BE2C (cell line): ENCODE measurements around the gene GRIK5.
A peak's percentile ranks its signal among the peaks of the same experiment; 100 is the strongest.

ENCODE experiments used
- DNase-seq: peaks from one replicate; pipeline ENCODE4 v3.0.0-alpha.2; 2020
- H3K27me3 ChIP-seq: fragments of 250-450 bp; sonication (Bioruptor Pico); 2 replicates; pipeline ENCODE4 v1.5.1; 2020; ENCODE audit warnings: mild to moderate bottlenecking
- H3K36me3 ChIP-seq: fragments of 250-450 bp; sonication (Bioruptor Pico); 2 replicates; pipeline ENCODE4 v1.5.1; 2020; ENCODE audit warnings: mild to moderate bottlenecking
- H3K4me1 ChIP-seq: fragments of 250-450 bp; sonication (Bioruptor Pico); 2 replicates; pipeline ENCODE4 v1.5.1; 2020
- H3K4me3 ChIP-seq: 2 replicates; pipeline ENCODE4 v1.5.1; 2011; ENCODE audit warnings: low read depth, low read length
- H3K9me3 ChIP-seq: fragments of 250-450 bp; sonication (Bioruptor Pico); 2 replicates; pipeline ENCODE4 v1.5.1; 2020
- CTCF ChIP-seq: IDR thresholded peaks from 2 replicates; pipeline ENCODE4 v1.5.1; 2012; ENCODE audit warnings: mild to moderate bottlenecking, low read depth, low read length

Gene GRIK5

GRCh38 chr19:42076380-42076944, 6.5 kb upstream of the GRIK5 start:
- no peak for TF ChIP-seq CTCF
- Histone ChIP-seq H3K27me3 (no peaks in the 10 kb centered on the region), H3K9me3 (no peaks in the 10 kb centered on the region), H3K4me1 (no peaks in the 10 kb centered on the region; the same call in 1 of the 2 replicates), H3K4me3 (peak overlapping the region; percentile 92), H3K36me3 (peaks cover 37% of the 10 kb centered on the region)
- DNase-seq = no peak

GRCh38 chr19:42075616-42076379, 5.8 kb upstream of the GRIK5 start, which contains the start of gene ZNF574:
ZNF574 (plus strand) TSS chr19:42076166; CDS start chr19:42078607, 2,441 bp downstream.
- H3K9me3 ChIP-seq = no peaks in the 10 kb centered on the region
- DNase-seq = peak; percentile 99
- peak within 1 kb of the TSS; percentile 92 for H3K4me3 ChIP-seq
- no peak for TF ChIP-seq CTCF
- no peaks in the 10 kb centered on the region; the same call in 1 of the 2 replicates for H3K4me1 ChIP-seq
- no peaks in the 10 kb centered on the region for H3K27me3 ChIP-seq
- peaks cover 30% of the 10 kb centered on the region for H3K36me3 ChIP-seq

- H3K36me3 ChIP-seq = peaks cover 25% of the 10 kb centered on the region
- H3K4me3 ChIP-seq = peak overlapping the region; percentile 73
- no peak for DNase-seq
- TF ChIP-seq CTCF = no peak
- no peaks in the 10 kb centered on the region; the same call in 1 of the 2 replicates for H3K4me1 ChIP-seq
- H3K27me3 ChIP-seq = no peaks in the 10 kb centered on the region
- no peaks in the 10 kb centered on the region for H3K9me3 ChIP-seq
Measured at GRCh38 chr19:42075364-42075615, 5.3 kb upstream of the GRIK5 start.

GRCh38 chr19:42074513-42075363, 4.7 kb upstream of the GRIK5 start:
- Histone ChIP-seq H3K4me1 (peaks cover 3% of the 10 kb centered on the region; the same call in 1 of the 2 replicates), H3K36me3 (peaks cover 20% of the 10 kb centered on the region), H3K4me3 (peak overlapping the region; percentile 73), H3K9me3 (no peaks in the 10 kb centered on the region), H3K27me3 (no peaks in the 10 kb centered on the region)
- TF ChIP-seq CTCF = no peak
- no peak for DNase-seq

- Histone ChIP-seq H3K4me1 (peaks cover 4% of the 10 kb centered on the region; the same call in 1 of the 2 replicates), H3K27me3 (no peaks in the 10 kb centered on the region), H3K4me3 (no peak overlapping the region), H3K36me3 (no peaks in the 10 kb centered on the region), H3K9me3 (no peaks in the 10 kb centered on the region)
- no peak for DNase-seq
- TF ChIP-seq CTCF = no peak
Measured at GRCh38 chr19:42071247-42071646, 1.2 kb upstream of the GRIK5 start.
